HAP-1 (cell line): ENCODE data around the gene CHN2.
A peak's percentile ranks its signal among the peaks of the same experiment; 100 is the strongest.

Source experiments
- DNase-seq, 2 experiments: peaks; one replicate each; pipeline ENCODE4 v3.0.0-alpha.2; 2016 to 2020; ENCODE audit warnings: low spot score in 2 of 2
- H3K27me3 ChIP-seq: fragments of 250-450 bp; sonication (Bioruptor Pico); 2 replicates; pipeline ENCODE4 v1.5.1; 2020; ENCODE audit warnings: low read depth, mild to moderate bottlenecking, moderate library complexity
- H3K36me3 ChIP-seq: fragments of 250-450 bp; sonication (Bioruptor Pico); replicated peaks from 2 replicates; pipeline ENCODE4 v1.5.1; 2020; ENCODE audit warnings: mild to moderate bottlenecking
- H3K4me1 ChIP-seq: fragments of 250-450 bp; sonication (Bioruptor Pico); 2 replicates; pipeline ENCODE4 v1.5.1; 2020; ENCODE audit warnings: mild to moderate bottlenecking
- H3K4me3 ChIP-seq: fragments of 250-450 bp; sonication (Bioruptor Pico); 2 replicates; pipeline ENCODE4 v1.5.1; 2020; ENCODE audit warnings: mild to moderate bottlenecking, moderate library complexity
- H3K9me3 ChIP-seq: fragments of 250-450 bp; sonication (Bioruptor Pico); 2 replicates; pipeline ENCODE4 v1.5.1; 2020; ENCODE audit warnings: mild to moderate bottlenecking, moderate library complexity
- in situ Hi-C: fragments of 300-500 bp; cut with MboI; formaldehyde crosslinking; loops from 3 replicates; pipeline ENCODE4 v1.14.3; 2020; ENCODE audit warnings: low sequenced_read_pairs, inconsistent platforms, mixed read lengths

The CHN2 gene

DNA sequence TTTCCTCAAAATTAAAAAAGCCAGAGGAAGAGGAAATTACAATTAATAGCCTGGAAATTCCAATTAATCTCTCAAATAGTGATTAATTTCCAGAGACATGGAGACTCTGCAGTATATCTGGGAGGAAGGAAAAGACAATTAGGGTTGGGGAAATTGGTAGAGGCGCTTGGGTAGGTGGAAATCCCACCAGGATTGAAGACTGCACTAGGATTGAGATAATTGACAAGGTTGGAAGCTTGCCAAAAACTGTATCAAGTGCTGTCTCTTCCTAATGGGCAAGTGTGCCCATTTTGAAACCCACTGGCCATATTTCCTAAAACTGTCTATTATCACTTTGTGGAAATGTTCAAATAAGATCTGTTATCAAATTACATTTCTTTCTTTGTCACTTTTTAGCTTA lies 21.6 kb downstream of the CHN2 start:
- no peaks in the 10 kb centered on the region for H3K9me3 ChIP-seq
- no peak for DNase-seq
- H3K27me3 ChIP-seq: no peaks in the 10 kb centered on the region
- no peaks in the 10 kb centered on the region for H3K36me3 ChIP-seq
- in situ Hi-C loops: no loop called here
- H3K4me1 ChIP-seq: no peaks in the 10 kb centered on the region
- no peak overlapping the region for H3K4me3 ChIP-seq

DNA sequence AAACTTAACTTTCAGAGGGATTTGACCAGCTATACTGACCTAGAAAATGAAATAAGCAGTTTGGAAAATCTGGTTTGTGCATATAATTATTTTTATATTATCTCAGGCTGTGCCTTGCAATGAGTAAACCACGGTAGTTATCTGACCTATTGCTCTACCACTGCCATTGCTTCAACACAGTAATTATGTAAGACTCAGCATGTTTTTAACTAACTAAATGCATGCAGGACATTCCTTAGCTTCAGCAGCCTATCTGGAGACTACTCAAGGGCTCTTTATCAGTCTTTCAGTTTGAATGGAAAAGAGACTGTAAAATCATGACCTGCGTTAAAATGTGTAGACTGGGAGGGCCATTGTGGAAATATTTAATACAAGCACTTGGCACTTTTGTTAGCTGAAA lies 22.5 kb downstream of the CHN2 start:
- Histone ChIP-seq H3K4me3 (no peak overlapping the region), H3K4me1 (no peaks in the 10 kb centered on the region), H3K27me3 (no peaks in the 10 kb centered on the region), H3K9me3 (no peaks in the 10 kb centered on the region), H3K36me3 (no peaks in the 10 kb centered on the region)
- no peak for DNase-seq
- in situ Hi-C loops: no loop called here

DNA sequence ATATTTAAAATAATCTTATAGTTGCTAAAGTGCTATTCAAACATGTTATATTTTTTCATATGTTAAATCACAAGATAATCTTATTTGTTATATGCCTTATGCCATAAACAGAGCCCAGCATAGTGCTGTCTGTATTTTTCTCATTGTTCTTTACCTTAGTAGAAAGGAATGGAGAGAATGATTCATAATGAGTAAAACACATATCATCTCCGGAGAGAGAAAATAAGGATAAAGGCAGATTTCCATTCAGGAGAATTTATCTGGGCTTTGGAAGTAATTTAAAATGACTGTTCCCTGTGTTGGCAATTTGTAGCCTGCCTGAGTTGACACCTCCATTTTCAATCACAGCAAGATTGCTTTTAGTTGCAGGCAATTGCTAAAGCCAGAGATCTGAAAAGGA lies 30.2 kb downstream of the CHN2 start:
- Histone ChIP-seq H3K4me3 (no peak overlapping the region), H3K27me3 (no peaks in the 10 kb centered on the region), H3K4me1 (peaks cover 6% of the 10 kb centered on the region), H3K36me3 (no peaks in the 10 kb centered on the region), H3K9me3 (no peaks in the 10 kb centered on the region)
- in situ Hi-C loops: no loop called here
- no peak for DNase-seq

DNA sequence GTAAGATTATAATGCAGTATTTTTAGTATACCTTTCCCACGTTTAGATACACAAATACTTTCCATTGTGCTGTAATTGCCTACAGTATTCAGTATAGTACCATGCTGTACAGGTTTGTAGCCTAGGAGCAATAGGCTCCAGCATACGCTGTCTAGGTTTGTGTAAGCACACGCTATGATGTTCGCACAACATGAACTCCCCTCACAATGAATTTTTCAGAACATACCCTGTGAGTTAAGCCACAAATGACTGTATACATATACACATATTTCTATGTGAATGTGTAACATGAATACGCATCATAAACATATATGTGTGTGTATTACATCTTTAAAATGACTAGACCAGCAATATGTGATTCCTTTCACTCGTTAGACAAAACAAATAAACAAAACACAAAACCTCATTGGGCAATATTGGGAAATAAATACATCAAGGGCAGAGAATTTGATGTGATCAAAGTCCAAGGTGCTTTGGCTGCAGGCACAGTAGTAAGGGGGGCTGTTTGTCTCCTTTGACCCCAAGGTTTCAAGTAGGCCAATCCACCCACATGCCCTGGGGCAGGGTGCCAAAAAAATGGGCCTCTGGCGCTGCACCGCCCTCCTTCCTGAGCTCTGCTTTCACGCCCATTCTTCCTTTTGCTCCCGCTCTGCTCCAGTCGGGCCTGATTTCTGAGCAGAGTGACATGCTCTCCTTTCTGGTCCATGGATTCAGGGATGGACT lies 33.9 kb downstream of the CHN2 start:
- peaks cover 15% of the 10 kb centered on the region for H3K4me1 ChIP-seq
- H3K27me3 ChIP-seq: no peaks in the 10 kb centered on the region
- H3K4me3 ChIP-seq: no peak overlapping the region
- no peaks in the 10 kb centered on the region for H3K9me3 ChIP-seq
- in situ Hi-C loops: no loop called here
- H3K36me3 ChIP-seq: no peaks in the 10 kb centered on the region
- DNase-seq: no peak

DNA sequence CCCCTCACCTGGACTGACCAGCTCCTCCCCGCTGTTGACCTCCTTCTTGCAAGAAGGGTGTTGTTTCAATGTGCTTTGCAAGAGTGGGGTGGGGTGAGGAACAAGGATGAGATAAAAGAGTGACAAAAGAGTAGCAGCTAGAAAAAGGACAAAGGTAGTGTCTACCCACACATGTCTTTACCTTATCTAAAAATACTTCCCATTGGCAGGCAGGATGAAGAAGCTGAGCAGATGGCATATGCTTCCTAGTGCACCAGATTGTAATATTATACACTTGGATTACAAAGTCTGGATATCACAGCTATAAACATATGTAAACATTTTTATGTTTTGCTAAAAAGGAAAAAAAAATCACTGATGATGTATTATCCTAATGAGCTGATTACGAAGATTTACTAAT lies 34.5 kb downstream of the CHN2 start:
- no peak for DNase-seq
- Histone ChIP-seq H3K4me3 (no peak overlapping the region), H3K27me3 (no peaks in the 10 kb centered on the region), H3K9me3 (no peaks in the 10 kb centered on the region), H3K36me3 (no peaks in the 10 kb centered on the region), H3K4me1 (peaks cover 15% of the 10 kb centered on the region)
- in situ Hi-C loops: no loop called here

DNA sequence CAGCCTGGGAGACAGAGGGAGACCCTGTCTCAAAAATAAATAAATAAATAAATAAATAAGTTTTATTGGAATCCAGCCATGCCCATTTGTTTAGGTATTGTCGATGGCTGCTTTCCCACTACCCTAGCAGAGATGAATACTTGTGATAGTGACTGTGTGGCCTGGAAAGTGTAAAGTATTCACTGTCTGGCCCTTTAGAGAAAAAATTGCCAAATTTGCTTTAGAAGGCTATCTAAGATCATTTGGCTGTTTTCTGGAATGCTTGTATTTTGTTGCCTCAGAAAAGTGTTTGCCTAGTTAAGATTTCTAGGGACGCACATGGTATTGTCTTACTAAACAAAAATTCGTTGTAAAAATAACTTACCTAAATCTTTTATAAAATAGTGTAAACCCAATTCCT lies 35.4 kb downstream of the CHN2 start:
- H3K9me3 ChIP-seq: no peaks in the 10 kb centered on the region
- H3K4me1 ChIP-seq: peaks cover 9% of the 10 kb centered on the region
- no peaks in the 10 kb centered on the region for H3K36me3 ChIP-seq
- H3K4me3 ChIP-seq: no peak overlapping the region
- in situ Hi-C loops: no loop called here
- no peak for DNase-seq
- no peaks in the 10 kb centered on the region for H3K27me3 ChIP-seq

DNA sequence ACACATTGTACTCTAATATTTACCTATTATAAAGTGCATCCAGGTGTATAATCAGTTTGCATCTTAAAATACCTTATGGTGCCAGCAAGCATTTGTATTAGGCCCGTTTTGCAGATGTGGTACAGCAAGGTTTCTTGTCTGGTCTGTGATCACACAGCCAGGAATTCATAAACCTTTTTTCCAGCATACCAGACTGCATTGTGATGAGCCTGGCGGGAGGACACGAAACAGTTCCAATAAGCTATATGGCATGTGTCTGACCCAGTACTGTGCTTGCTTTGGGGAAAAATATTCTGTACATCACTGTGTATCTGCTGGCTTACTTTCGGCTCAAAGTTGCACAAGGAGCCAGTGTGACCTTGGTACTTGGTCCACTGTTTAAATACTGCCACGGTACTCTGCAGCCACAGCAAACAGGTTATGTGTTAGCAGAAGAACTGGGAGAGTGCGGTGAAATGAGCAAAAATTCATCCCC lies 36.3 kb downstream of the CHN2 start:
- Histone ChIP-seq H3K36me3 (no peaks in the 10 kb centered on the region), H3K4me1 (peaks cover 9% of the 10 kb centered on the region), H3K4me3 (no peak overlapping the region), H3K9me3 (no peaks in the 10 kb centered on the region), H3K27me3 (no peaks in the 10 kb centered on the region)
- in situ Hi-C loops: no loop called here
- DNase-seq: no peak

DNA sequence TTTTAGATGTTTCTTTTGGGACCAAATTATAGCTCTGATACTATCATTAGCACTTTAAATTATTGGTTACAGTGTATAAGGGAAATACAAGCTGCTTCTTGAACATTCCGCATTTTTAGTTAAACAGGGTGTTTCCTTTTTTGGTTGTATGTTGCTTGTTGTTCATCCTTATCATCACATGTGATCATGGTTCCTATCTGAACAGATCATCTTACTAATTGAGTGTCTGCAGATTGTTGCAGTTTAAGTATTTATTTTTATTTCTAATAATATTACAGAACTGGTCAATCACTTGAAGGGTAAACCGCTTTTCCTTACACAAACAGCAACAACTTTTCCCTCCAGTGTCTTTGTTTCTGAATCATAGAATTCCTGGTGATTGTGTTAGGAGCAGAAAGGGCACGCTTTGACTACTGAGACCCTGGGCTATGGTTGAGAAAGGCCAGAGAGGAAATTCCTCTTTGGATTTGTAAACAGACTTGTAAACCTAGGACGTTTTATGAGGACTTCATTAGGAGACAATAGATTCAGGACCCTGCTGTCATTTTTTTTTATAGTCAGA lies 37.2 kb downstream of the CHN2 start:
- H3K4me1 ChIP-seq: peaks cover 9% of the 10 kb centered on the region
- no peaks in the 10 kb centered on the region for H3K36me3 ChIP-seq
- peak in 1 of 2 experiments; percentile 24 for DNase-seq
- in situ Hi-C loops: no loop called here
- H3K4me3 ChIP-seq: no peak overlapping the region
- no peaks in the 10 kb centered on the region for H3K9me3 ChIP-seq
- H3K27me3 ChIP-seq: no peaks in the 10 kb centered on the region

DNA sequence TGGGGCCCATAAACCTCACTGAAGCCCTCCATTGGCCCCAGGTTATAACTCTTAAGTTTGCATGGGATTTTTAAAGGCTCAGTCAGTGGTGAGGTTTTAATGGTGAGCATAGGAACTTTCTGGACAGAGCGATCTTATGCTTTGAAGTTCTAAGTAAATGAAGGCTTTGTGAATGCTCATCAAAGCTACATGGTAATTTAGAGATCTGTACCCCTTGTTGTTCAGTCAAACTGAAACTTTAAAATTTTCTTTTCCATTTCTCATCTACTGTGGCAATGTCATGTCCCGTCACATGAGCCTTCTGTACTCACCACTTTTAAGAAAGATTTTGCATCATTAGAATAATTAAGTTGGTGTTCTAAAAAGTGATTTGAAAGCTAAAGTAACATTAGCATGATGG lies 39.9 kb downstream of the CHN2 start:
- peaks cover 9% of the 10 kb centered on the region for H3K4me1 ChIP-seq
- H3K9me3 ChIP-seq: no peaks in the 10 kb centered on the region
- in situ Hi-C loops: no loop called here
- H3K36me3 ChIP-seq: no peaks in the 10 kb centered on the region
- DNase-seq: no peak
- H3K4me3 ChIP-seq: no peak overlapping the region
- no peaks in the 10 kb centered on the region for H3K27me3 ChIP-seq

DNA sequence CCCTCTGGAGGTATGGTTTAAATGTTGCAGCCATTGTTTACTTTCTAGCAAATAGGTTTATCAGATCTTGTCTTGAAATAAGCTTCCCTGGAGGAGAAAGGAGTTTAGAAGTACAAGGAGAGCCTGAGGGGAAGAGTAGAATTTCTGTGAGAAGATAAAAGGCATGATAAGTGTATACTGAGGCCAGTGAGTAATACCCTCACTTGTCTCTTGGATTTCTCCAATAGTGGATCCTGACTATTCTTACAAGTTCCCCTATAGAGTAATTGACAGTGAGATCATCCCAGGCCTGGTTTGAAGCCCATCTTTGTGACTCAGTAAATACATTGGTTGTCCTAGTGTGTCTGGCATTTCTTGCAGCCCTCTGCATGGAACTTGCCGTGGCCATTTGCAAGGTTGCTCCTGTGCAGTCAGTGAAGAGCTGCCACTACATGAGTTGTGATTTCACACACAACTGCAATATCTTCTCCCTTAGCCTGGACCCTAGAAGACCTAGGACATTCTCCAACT lies 41.6 kb downstream of the CHN2 start:
- Histone ChIP-seq H3K36me3 (no peaks in the 10 kb centered on the region), H3K27me3 (no peaks in the 10 kb centered on the region), H3K9me3 (no peaks in the 10 kb centered on the region), H3K4me3 (no peak overlapping the region), H3K4me1 (peaks cover 9% of the 10 kb centered on the region)
- in situ Hi-C loops: no loop called here
- DNase-seq: no peak

DNA sequence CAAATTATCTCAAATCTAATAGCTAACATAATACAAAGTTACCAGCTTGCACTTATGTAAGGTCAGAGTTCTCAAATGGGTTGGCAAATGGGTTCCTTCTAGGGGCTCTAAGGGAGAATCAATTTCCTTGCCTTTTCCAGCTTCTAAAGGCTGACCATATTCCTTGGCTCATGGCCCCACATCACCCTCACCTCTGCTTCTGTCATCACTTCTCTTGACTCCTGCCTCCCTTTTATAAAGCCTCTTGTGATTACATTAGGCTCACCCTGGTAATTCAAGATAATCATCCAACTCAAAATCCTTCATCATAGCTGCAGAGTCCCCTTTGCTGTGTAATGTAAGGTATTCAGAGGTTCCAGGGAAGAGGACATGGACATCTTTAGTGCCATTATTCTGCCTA lies 42.1 kb downstream of the CHN2 start:
- no peak for DNase-seq
- Histone ChIP-seq H3K4me3 (no peak overlapping the region), H3K36me3 (no peaks in the 10 kb centered on the region), H3K27me3 (no peaks in the 10 kb centered on the region), H3K4me1 (peaks cover 7% of the 10 kb centered on the region), H3K9me3 (no peaks in the 10 kb centered on the region)
- in situ Hi-C loops: no loop called here

DNA sequence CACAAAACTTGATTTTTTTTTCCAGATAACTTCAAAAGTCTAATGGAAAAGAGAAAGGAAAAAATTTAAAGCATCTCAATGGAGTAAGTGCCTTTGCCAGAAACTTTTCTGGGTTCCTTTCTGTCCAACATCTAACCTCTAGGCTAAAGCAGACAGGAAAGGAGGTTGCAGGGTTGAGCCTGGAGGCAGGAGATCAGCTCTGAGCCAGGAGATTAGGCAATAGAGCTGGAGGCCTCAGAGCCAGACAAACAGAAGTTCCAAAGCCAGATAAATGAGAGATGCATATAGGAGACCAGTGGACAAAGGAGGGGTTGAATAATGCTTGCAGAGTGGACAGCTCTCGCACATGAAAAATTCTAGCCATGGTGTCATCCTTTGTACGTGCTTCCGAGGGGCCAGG lies 42.9 kb downstream of the CHN2 start:
- in situ Hi-C loops: no loop called here
- no peaks in the 10 kb centered on the region for H3K36me3 ChIP-seq
- H3K27me3 ChIP-seq: no peaks in the 10 kb centered on the region
- no peaks in the 10 kb centered on the region for H3K4me1 ChIP-seq
- DNase-seq: no peak
- H3K4me3 ChIP-seq: no peak overlapping the region
- no peaks in the 10 kb centered on the region for H3K9me3 ChIP-seq

DNA sequence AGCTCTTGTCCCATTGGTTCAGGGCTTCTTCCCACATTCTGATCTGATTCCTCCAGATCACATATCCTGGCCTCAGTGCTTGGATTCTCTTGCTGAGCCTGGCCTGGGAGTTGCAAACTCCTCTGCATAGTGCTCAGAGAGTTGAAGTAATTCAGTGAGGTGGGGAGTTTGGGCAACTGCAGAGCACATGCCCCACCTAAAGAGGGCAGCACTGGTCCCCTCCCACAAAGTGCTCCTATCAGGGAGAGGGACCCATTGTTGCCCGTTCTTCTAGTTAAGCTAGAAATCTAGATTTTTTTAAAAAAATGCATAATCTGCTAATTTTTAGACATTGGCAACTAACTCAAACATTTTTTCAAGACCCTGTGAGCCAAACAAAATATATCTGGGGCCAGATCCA lies 45.1 kb downstream of the CHN2 start:
- in situ Hi-C loops: no loop called here
- Histone ChIP-seq H3K36me3 (no peaks in the 10 kb centered on the region), H3K27me3 (no peaks in the 10 kb centered on the region), H3K4me3 (no peak overlapping the region), H3K9me3 (no peaks in the 10 kb centered on the region), H3K4me1 (peaks cover 7% of the 10 kb centered on the region)
- peak in 1 of 2 experiments; percentile 33 for DNase-seq

DNA sequence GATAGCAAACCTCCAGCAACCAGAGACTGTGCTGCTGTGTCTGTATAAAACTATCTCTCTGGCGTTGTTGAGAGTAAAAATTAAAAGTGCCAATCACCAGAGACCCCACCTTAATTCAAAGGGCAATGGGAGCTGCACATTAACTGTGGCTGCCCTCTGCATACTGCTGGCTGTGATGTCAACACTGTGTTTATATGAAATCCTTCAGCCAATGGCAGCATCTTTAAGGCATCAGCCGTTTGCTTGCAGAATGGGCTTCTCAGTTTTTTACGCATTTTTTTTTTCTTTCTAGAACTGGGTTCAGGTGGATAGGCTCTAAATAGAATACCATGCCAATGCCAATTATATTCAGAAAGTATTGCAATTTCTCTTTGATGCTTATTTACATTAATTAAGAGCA lies 47.7 kb downstream of the CHN2 start:
- no peaks in the 10 kb centered on the region for H3K9me3 ChIP-seq
- no peak for DNase-seq
- no peaks in the 10 kb centered on the region for H3K27me3 ChIP-seq
- H3K4me3 ChIP-seq: no peak overlapping the region
- in situ Hi-C loops: no loop called here
- H3K4me1 ChIP-seq: peaks cover 7% of the 10 kb centered on the region
- no peaks in the 10 kb centered on the region for H3K36me3 ChIP-seq
